Measurements from ENCODE around the gene FAM193A.

The FAM193A gene

DNA sequence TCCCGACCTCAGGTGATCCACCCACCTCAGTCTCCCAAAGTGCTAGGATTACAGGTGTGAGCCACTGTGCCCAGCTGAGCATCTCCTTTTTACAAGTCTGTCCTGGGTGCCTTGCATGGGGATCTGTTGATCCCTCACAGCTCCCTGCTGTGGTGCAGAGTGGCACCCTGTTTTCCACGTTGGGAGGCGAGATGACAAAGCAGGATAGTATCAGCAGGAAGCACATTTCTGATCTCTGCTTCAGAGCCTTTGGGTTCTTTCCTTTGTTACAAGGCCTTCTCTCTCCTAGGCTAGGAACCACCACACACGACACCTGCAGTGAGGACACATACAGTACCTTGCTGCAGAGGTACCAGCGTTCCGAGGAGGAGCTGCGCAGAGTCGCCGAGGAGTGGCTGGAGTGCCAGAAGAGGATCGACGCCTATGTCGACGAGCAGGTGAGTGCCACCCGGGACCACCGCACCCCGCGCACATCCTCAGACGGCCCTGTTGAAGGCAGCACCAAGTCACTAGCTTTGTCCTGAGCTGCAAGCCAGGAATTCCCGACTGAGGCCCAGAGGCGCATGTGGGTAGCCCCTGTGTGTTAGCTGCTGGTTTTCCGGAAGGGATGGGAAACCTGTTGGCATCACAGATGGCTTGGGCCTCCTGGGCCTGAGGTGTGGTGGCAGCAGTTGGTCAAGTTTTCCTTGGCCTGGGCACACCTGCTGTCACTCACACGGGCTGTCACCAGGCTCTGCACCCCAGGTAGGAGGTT, 110.1 kb downstream of the FAM193A start:
- Histone ChIP-seq H3K27me3 (ENCODE audit: insufficient read depth, low read length) (no peaks in the 10 kb centered on the region), H3K36me3 (ENCODE audit: insufficient read depth, low read depth, low read length) (peaks cover 76% of the 10 kb centered on the region), H3K4me1 (ENCODE audit: insufficient read depth, low read length) (no peaks in the 10 kb centered on the region), H3K27ac (ENCODE audit: low read length) (no peak overlapping the region), H3K9me3 (ENCODE audit: insufficient read depth, low read depth, low read length) (no peaks in the 10 kb centered on the region), H3K4me3 (ENCODE audit: low read length) (no peak overlapping the region), H3K9ac (ENCODE audit: low read depth, low read length) (no peak overlapping the region)

DNA sequence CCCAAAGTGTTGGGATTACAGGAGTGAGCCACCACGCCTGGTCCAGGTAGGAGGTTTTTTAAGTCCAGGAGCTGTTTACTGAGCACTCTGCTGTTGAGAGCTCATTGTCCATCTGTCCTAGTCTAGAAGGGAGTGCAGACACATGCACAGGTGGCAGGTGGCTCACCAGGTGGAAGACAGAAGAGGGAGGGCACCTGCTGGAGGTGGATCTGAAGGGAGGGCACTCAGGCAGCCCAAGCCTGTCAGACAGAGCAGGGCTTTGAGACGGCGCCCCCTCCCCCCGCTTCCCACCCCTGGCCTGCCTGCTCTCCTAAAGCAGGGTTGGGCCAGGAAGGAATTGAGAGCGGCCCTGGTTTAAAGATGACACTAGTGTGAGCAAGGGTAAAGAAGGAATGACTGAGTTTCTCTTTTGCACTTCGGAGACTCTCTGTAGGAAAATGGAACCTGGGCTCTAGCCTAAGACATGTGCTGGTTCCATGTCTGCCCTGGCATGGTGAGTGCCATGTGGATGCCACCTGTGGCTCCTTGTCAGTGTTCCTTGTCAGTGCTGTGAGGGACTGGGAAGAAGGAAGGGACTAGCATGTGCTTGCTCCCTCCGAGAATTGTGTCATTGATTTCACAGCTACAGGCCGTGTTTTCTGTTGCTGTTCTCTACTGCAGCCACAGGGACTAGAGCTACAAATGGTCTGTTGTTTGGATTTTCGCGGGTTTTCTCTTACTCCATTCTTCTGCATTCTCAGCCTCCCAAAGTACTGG, 111.1 kb downstream of the FAM193A start:
- Histone ChIP-seq H3K9ac (ENCODE audit: low read depth, low read length) (no peak overlapping the region), H3K9me3 (ENCODE audit: insufficient read depth, low read depth, low read length) (no peaks in the 10 kb centered on the region), H3K27ac (ENCODE audit: low read length) (no peak overlapping the region), H3K36me3 (ENCODE audit: insufficient read depth, low read depth, low read length) (peaks cover 81% of the 10 kb centered on the region), H3K4me3 (ENCODE audit: low read length) (no peak overlapping the region), H3K4me1 (ENCODE audit: insufficient read depth, low read length) (no peaks in the 10 kb centered on the region), H3K27me3 (ENCODE audit: insufficient read depth, low read length) (no peaks in the 10 kb centered on the region)

DNA sequence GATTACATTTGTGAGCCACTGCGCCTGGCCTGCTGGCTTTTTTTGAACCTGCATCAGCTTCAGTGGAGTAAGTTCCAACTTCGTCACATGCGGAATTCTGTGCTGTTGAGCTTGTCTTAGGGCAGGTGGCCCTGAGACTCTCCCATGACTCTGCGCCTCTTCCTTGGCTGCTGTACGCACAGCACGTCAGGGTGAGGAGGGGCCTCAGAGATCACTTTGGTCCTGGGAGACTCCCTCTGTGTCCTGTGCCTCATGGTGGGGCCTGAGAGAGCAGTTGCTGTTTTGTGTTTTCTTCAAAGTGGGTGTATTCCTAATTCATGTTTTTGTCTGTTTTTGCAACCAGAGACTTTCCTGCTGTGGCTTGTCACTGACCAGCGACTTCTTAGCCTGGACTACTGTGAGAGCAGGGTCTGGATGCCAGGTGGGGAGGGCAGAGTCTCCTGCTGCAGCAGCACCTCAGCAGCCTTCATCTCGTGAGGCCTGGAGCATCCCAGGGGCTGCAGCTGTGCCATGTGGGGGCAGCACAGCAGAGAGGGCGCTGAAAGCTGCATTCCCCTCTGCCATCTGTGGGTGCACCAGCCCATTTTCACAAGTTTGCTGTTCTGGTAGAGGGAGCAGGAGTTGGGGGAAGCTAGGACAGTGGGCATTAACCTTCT, 111.8 kb downstream of the FAM193A start:
- Histone ChIP-seq H3K36me3 (ENCODE audit: insufficient read depth, low read depth, low read length) (peaks cover 80% of the 10 kb centered on the region), H3K4me3 (ENCODE audit: low read length) (no peak overlapping the region)

DNA sequence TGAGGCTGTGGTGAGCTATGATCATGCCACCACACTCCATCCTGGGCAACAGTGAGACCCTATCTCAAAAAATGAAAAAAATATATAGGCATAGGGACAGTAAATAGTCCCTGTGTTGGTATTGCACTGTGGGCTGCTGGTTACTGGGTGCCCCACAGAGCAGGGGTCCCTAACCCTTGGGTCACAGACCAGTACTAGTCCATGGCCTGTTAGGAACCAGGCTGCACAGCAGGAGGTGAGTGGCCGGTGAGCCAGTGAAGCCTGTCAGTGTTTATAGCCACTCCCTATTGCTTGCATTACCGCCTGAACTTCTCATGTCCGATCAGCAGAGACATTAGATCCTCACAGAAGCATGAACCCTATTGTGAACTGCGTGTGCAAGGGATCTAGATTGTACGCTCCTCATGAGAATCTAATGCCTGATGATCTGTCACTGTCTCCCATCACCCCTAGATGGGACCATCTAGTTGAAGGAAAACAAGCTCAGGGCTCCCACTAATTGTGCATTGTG, 113.2 kb downstream of the FAM193A start:
- Histone ChIP-seq H3K36me3 (ENCODE audit: insufficient read depth, low read depth, low read length) (peaks cover 67% of the 10 kb centered on the region), H3K27ac (ENCODE audit: low read length) (no peak overlapping the region), H3K9ac (ENCODE audit: low read depth, low read length) (no peak overlapping the region), H3K27me3 (ENCODE audit: insufficient read depth, low read length) (no peaks in the 10 kb centered on the region), H3K9me3 (ENCODE audit: insufficient read depth, low read depth, low read length) (no peaks in the 10 kb centered on the region), H3K4me3 (ENCODE audit: low read length) (no peak overlapping the region), H3K4me1 (ENCODE audit: insufficient read depth, low read length) (no peaks in the 10 kb centered on the region)

More for the DNA sequence above, 111.8 kb downstream of the FAM193A start:
- Histone ChIP-seq H3K27me3 (ENCODE audit: insufficient read depth, low read length) (no peaks in the 10 kb centered on the region), H3K4me1 (ENCODE audit: insufficient read depth, low read length) (no peaks in the 10 kb centered on the region), H3K9me3 (ENCODE audit: insufficient read depth, low read depth, low read length) (no peaks in the 10 kb centered on the region), H3K27ac (ENCODE audit: low read length) (no peak overlapping the region), H3K9ac (ENCODE audit: low read depth, low read length) (no peak overlapping the region)

DNA sequence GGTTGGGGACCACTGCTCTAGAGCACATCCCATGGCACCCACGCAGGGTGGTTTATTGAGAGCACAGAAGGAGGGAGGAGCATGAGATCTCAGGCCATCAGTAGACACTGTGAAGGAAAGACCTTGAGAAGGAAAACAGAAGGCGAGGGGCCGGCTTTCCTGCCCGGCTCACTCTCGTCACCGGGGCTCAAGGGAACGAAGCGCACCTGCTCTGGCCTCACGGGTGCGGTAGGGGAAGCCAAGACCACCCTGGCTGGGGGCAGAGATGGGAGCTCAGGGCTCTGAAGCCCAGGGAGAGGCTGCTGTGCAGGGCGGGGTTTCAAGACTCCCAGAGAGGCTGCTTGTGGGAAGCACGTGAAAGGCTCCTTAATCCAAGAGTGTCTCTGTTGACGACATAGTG, 113.8 kb downstream of the FAM193A start:
- Histone ChIP-seq H3K36me3 (ENCODE audit: insufficient read depth, low read depth, low read length) (peaks cover 67% of the 10 kb centered on the region), H3K27ac (ENCODE audit: low read length) (no peak overlapping the region), H3K4me1 (ENCODE audit: insufficient read depth, low read length) (no peaks in the 10 kb centered on the region), H3K27me3 (ENCODE audit: insufficient read depth, low read length) (no peaks in the 10 kb centered on the region), H3K4me3 (ENCODE audit: low read length) (no peak overlapping the region), H3K9ac (ENCODE audit: low read depth, low read length) (no peak overlapping the region), H3K9me3 (ENCODE audit: insufficient read depth, low read depth, low read length) (no peaks in the 10 kb centered on the region)

DNA sequence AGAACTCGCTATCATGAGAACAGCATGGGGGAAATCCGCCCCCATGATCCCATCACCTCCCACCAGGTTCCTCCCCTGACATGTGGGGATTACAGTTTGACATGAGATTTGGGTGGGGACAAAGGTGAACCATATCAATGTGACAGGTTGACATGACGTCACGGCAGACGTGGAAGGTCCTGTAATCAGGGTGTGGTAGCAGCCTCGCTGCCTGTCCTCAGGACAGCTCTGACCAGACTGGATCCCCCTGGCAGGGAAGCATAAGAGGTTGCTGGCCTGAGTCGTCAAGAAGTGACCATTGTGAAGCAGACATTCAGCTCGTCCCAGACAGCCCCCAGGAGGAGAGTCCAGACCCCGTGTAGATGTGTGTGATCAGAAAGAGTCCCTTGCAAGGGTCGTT, 115.1 kb downstream of the FAM193A start:
- Histone ChIP-seq H3K9me3 (ENCODE audit: insufficient read depth, low read depth, low read length) (no peaks in the 10 kb centered on the region), H3K36me3 (ENCODE audit: insufficient read depth, low read depth, low read length) (peaks cover 70% of the 10 kb centered on the region), H3K27ac (ENCODE audit: low read length) (no peak overlapping the region), H3K27me3 (ENCODE audit: insufficient read depth, low read length) (no peaks in the 10 kb centered on the region), H3K9ac (ENCODE audit: low read depth, low read length) (no peak overlapping the region), H3K4me1 (ENCODE audit: insufficient read depth, low read length) (no peaks in the 10 kb centered on the region), H3K4me3 (ENCODE audit: low read length) (no peak overlapping the region)

DNA sequence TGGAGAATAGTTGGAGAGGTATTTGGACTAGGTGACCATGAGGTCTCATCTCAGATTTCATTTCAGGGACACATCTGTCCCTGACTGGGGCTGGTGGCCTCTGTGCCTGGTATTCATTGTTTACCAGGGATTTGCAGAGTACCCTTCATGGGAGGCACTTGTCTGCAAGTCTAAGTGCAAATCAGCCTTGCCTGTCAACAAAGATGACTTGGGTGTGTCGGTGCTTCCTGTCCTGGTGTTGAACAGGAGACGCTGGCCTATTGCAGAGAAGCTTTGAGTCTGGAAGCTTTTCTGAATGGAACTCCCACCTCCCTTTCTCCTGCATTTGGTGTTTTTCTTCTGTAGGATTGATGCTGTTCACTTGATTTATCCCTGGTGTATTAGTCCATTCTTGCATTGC, 115.6 kb downstream of the FAM193A start:
- Histone ChIP-seq H3K9ac (ENCODE audit: low read depth, low read length) (no peak overlapping the region), H3K27me3 (ENCODE audit: insufficient read depth, low read length) (no peaks in the 10 kb centered on the region), H3K9me3 (ENCODE audit: insufficient read depth, low read depth, low read length) (no peaks in the 10 kb centered on the region), H3K27ac (ENCODE audit: low read length) (no peak overlapping the region), H3K36me3 (ENCODE audit: insufficient read depth, low read depth, low read length) (peaks cover 66% of the 10 kb centered on the region), H3K4me1 (ENCODE audit: insufficient read depth, low read length) (no peaks in the 10 kb centered on the region), H3K4me3 (ENCODE audit: low read length) (no peak overlapping the region)

DNA sequence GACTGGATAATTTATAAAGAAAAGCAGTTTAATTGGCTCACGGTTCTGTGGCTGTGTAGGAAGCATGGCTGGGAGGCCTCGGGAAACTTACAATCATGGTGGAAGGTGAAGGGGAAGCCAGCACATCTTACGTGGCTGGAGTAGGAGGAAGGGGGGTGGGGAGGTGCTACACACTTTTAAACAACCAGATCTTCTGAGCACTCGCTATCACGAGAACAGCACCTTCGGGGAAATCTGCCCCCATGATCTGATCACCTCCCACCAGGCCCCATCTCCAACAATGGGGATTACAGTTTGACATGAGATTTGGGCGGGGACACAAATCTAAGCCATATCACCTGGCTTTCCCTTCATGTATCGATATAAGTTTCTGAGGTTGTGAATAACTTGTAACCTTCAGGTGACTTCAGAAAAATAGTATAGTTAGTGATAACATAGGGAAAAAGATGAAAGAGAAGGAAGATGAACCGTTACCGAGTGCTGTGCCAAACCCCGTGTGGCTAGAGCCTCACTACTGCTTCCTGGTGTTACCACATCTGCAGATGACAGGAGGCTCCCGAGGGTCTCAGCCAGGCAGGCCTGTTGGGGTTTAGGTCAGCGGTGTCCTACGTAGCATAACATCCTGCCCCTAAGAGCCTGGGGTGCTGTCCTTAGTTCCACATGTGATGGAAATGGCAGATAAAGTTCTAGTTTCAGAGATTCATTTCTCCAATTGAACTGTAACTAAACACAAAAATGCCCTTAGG, 116.1 kb downstream of the FAM193A start:
- Histone ChIP-seq H3K9me3 (ENCODE audit: insufficient read depth, low read depth, low read length) (no peaks in the 10 kb centered on the region), H3K9ac (ENCODE audit: low read depth, low read length) (no peak overlapping the region), H3K36me3 (ENCODE audit: insufficient read depth, low read depth, low read length) (peaks cover 67% of the 10 kb centered on the region), H3K27me3 (ENCODE audit: insufficient read depth, low read length) (no peaks in the 10 kb centered on the region), H3K4me3 (ENCODE audit: low read length) (no peak overlapping the region), H3K4me1 (ENCODE audit: insufficient read depth, low read length) (no peaks in the 10 kb centered on the region), H3K27ac (ENCODE audit: low read length) (no peak overlapping the region)

DNA sequence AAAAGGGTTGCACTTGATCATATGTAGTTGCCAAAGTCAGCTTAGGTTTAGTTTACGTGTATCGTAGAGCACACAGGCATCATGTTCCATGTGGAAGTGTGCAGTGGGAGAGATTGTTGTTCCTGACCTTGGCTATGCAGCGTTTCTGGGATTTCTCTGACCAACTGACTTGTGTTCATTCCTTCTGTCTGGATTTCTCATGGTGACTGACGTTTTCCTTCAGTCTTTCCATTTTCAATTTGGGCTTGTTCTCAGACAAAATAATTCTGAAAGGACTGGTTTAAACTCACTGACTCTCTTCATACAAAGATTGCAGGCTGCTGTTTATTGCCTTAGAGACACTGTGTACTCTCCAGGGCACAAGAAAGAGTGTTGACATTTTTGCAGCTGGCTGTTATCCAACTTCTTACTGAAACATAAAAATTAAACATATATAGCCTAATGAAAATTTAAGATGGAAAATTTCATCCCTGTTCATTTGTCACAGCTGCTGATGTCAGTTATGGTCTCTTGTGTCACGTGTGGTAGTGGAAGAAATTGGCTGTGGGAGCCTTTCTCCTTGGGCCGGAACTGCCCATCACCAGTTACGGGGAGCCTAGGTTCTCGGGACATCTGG, 124.3 kb downstream of the FAM193A start:
- Histone ChIP-seq H3K36me3 (ENCODE audit: insufficient read depth, low read depth, low read length) (peaks cover 85% of the 10 kb centered on the region), H3K27me3 (ENCODE audit: insufficient read depth, low read length) (no peaks in the 10 kb centered on the region), H3K9ac (ENCODE audit: low read depth, low read length) (no peak overlapping the region), H3K27ac (ENCODE audit: low read length) (no peak overlapping the region), H3K4me1 (ENCODE audit: insufficient read depth, low read length) (no peaks in the 10 kb centered on the region), H3K9me3 (ENCODE audit: insufficient read depth, low read depth, low read length) (no peaks in the 10 kb centered on the region), H3K4me3 (ENCODE audit: low read length) (no peak overlapping the region)

DNA sequence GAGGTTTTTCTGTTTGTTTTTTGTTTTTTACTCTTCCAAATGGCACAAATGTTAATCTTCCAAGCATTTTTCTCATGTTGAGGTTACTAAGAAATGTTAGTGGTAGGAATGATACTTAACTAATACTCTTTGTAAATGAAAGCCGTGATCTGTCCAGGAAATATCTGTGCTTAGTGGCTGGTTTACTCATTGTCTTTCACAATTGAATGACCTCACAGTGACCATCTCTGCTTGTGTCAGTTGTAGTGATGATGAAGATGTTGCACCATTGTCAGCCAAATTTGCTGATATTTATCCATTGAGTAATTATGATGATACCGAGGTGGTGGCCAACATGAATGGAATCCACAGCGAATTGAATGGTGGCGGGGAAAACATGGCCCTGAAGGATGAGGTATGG, 126.2 kb downstream of the FAM193A start:
- H3K27me3 ChIP-seq (ENCODE audit: insufficient read depth, low read length) = no peaks in the 10 kb centered on the region
- no peaks in the 10 kb centered on the region for H3K4me1 ChIP-seq (ENCODE audit: insufficient read depth, low read length)
- H3K4me3 ChIP-seq (ENCODE audit: low read length) = no peak overlapping the region
- no peak overlapping the region for H3K9ac ChIP-seq (ENCODE audit: low read depth, low read length)
- no peaks in the 10 kb centered on the region for H3K9me3 ChIP-seq (ENCODE audit: insufficient read depth, low read depth, low read length)
- H3K36me3 ChIP-seq (ENCODE audit: insufficient read depth, low read depth, low read length) = peaks cover 81% of the 10 kb centered on the region
- no peak overlapping the region for H3K27ac ChIP-seq (ENCODE audit: low read length)

DNA sequence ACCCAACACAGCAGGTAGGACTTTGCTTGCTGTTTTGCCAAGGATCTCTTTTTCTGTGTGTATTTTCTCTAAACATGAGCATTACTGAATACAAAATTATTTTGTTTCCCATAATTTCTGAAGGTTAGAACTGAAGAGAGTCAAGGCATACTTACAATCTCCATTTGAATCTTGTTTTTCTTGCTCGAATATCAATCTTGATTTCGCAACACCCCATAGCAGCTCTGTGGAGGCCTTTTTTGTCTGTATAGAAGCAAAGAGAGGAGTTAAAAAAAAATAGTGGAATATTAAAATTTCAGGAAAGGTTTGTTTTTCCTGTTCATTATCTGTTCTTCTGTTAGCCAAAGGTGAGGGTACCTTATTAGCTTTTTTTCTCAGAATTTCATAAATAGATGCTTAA, 126.8 kb downstream of the FAM193A start:
- no peak overlapping the region for H3K27ac ChIP-seq (ENCODE audit: low read length)
- no peaks in the 10 kb centered on the region for H3K4me1 ChIP-seq (ENCODE audit: insufficient read depth, low read length)
- no peak overlapping the region for H3K4me3 ChIP-seq (ENCODE audit: low read length)
- H3K27me3 ChIP-seq (ENCODE audit: insufficient read depth, low read length) = no peaks in the 10 kb centered on the region
- H3K9me3 ChIP-seq (ENCODE audit: insufficient read depth, low read depth, low read length) = no peaks in the 10 kb centered on the region
- peaks cover 74% of the 10 kb centered on the region for H3K36me3 ChIP-seq (ENCODE audit: insufficient read depth, low read depth, low read length)
- H3K9ac ChIP-seq (ENCODE audit: low read depth, low read length) = no peak overlapping the region

Data from iPS-20b (cell line).